Ascending aorta (tissue), 2 donors: ENCODE data around the gene MYH14. TPM values are rescaled to one million over a fixed set of nuclear protein-coding genes. Genes with fewer than 3 reads are reported as not detected.

Experiments used
- DNase-seq, 2 donors: peaks; one replicate each; pipeline ENCODE4 v3.0.0-alpha.2; 2019; ENCODE audit warnings: low spot score in 2 of 2
- H3K27ac ChIP-seq, 2 donors: fragments of 200-600 bp; sonication (generic); one replicate each; pipeline ENCODE4 v1.5.1; 2016 to 2017; ENCODE audit warnings: mild to moderate bottlenecking in 1 of 2
- H3K27me3 ChIP-seq: fragments of 200-600 bp; sonication (generic); one replicate; pipeline ENCODE4 v1.5.1; 2017
- H3K36me3 ChIP-seq, 2 donors: fragments of 200-600 bp; sonication (generic); one replicate each; pipeline ENCODE4 v1.5.1; 2016
- H3K4me1 ChIP-seq, 2 donors: fragments of 200-600 bp; sonication (generic); one replicate each; pipeline ENCODE4 v1.5.1; 2016 to 2017; ENCODE audit warnings: mild to moderate bottlenecking in 1 of 2
- H3K4me3 ChIP-seq, 2 donors: fragments of 200-600 bp; sonication (generic); one replicate each; pipeline ENCODE4 v1.5.1; 2016 to 2017; ENCODE audit warnings: mild to moderate bottlenecking in 1 of 2
- H3K9me3 ChIP-seq, 2 donors: fragments of 200-600 bp; sonication (generic); one replicate each; pipeline ENCODE4 v1.5.1; 2016
- CTCF ChIP-seq, 3 experiments: fragments of 200-600 bp in 2 of 3; fragments of 450-650 bp in 1 of 3; sonication (generic) in 2 of 3; IDR thresholded peaks; one replicate each; pipeline ENCODE4 v1.5.1; 2016 to 2019; ENCODE audit warnings: antibody characterized with exemption in 3 of 3, mild to moderate bottlenecking in 1 of 3, moderate library complexity in 1 of 3
- intact Hi-C: fragments of 100-400 bp; cut with DNase I; formaldehyde crosslinking; loops from one replicate; pipeline ENCODE4 v1.15.1; 2023
- total RNA-seq: library from RNA; depleted of rRNA; stranded (reverse); fragments of >200 nt; gene quantifications from one replicate; pipeline ENCODE4 v1.1.0, GENCODE V29; 2016

MYH14 gene
- total RNA-seq, 1 donor from 2014 or later = 8.6 TPM

DNA sequence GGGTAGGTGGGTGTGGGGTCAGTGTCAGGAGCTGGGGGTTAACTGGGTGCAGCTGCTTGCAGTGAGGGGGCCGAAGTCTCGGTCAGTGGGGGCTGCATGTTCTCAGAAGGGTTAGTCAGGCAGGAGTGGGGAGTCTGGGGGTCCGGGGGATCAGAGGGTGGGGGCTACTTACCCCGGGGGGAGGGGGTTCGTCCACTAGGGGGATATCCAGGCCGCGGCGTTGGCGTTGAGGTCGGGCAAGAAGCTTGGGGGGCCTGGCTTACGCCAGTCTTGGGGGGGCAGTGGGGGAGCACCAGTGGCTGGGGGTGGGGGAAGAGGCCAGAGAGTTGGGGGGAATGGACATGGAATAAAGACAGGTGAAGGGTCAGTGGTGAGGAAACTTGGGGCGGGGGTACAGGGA is 116.6 kb downstream of the MYH14 start:
- Histone ChIP-seq H3K4me1 (no peaks in the 10 kb centered on the region), H3K4me3 (no peak overlapping the region), H3K36me3 (no peaks in the 10 kb centered on the region), H3K27me3 (peaks cover 3% of the 10 kb centered on the region), H3K9me3 (no peaks in the 10 kb centered on the region), H3K27ac (no peak overlapping the region)
- intact Hi-C loops = no loop called here
- no peak for DNase-seq
- no peak for TF ChIP-seq CTCF (IDR thresholded peaks at IDR 0.05)

DNA sequence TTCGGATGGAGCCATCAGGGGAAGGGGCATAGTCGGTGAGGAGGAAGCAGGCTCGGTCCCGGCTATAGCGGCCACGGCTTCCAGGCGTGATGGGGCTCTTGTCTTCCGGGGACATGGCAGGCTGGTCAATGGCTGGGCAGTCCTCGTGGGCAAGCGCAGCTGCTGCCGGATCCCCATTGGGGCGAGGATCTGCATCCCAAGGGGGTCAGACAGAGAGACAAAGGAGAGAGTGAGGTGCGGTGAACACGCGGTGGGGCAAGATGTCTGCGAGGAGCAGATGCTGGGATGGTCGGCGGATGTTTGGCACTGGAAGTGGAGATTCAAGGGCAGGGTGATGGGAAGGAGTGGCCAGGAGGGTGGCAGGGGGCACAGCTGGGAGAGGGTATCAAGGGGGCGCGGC is 117.2 kb downstream of the MYH14 start:
- Histone ChIP-seq H3K36me3 (no peaks in the 10 kb centered on the region), H3K27me3 (no peaks in the 10 kb centered on the region), H3K4me1 (no peaks in the 10 kb centered on the region), H3K9me3 (no peaks in the 10 kb centered on the region), H3K4me3 (no peak overlapping the region), H3K27ac (no peak overlapping the region)
- no peak for DNase-seq
- no peak for TF ChIP-seq CTCF (IDR thresholded peaks at IDR 0.05)
- intact Hi-C loops = no loop called here

GRCh38 chr19:50321831-50322230 is 118.4 kb downstream of the MYH14 start:
- intact Hi-C loops = no loop called here
- no peak for DNase-seq
- no peaks in the 10 kb centered on the region for H3K9me3 ChIP-seq
- H3K36me3 ChIP-seq = no peaks in the 10 kb centered on the region
- H3K27ac ChIP-seq = no peak overlapping the region
- H3K4me1 ChIP-seq = peaks cover 3 to 8% of the 10 kb centered on the region in 2 donors
- TF ChIP-seq CTCF (IDR thresholded peaks at IDR 0.05) = no peak
- H3K4me3 ChIP-seq = no peak overlapping the region
- no peaks in the 10 kb centered on the region for H3K27me3 ChIP-seq

GRCh38 chr19:50322234-50322633 is 118.8 kb downstream of the MYH14 start:
- no peak overlapping the region for H3K4me3 ChIP-seq
- no peaks in the 10 kb centered on the region for H3K27me3 ChIP-seq
- no peaks in the 10 kb centered on the region for H3K9me3 ChIP-seq
- TF ChIP-seq CTCF (IDR thresholded peaks at IDR 0.05) = no peak
- intact Hi-C loops = no loop called here
- no peaks in the 10 kb centered on the region for H3K36me3 ChIP-seq
- H3K27ac ChIP-seq = no peak overlapping the region
- DNase-seq = no peak
- peaks cover 3 to 8% of the 10 kb centered on the region in 2 donors for H3K4me1 ChIP-seq

DNA sequence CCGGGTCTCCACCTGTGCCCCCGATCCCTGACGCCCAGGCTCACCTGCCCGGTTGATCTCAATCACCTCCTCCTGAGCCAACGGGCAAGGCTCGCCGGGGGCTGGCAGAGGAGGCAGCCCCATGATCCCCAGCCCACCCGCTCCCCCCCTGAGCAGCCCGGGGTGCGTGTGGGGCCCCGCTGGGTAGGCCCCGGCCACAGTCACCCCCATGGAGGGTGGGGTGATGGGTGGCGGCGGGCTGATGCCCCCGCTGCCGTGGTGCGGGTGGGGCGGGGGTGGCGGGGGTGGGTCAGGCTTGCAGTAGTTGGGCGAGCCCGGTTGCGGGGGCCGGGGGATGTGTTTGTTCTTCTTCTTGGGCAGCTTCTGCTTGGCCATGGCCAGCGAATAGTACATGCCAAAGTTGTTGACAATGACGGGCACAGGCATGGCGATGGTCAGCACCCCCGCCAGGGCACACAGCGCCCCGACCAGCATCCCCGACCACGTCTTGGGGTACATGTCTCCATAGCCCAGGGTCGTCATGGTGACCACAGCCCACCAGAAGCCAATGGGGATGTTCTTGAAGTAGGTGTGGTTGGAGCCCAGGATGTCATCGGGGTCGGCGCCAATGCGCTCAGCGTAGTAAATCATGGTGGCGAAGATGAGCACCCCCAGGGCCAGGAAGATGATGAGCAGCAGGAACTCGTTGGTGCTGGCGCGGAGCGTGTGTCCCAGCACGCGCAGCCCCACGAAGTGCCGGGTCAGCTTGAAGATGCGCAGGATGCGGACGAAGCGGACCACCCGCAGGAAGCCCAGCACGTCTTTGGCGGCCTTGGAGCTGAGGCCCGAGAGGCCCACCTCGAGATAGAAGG is 119.7 kb downstream of the MYH14 start:
- no peak overlapping the region for H3K4me3 ChIP-seq
- intact Hi-C loops = no loop called here
- no peaks in the 10 kb centered on the region for H3K36me3 ChIP-seq
- H3K27me3 ChIP-seq = no peaks in the 10 kb centered on the region
- no peak for TF ChIP-seq CTCF (IDR thresholded peaks at IDR 0.05)
- peaks cover 3 to 8% of the 10 kb centered on the region in 2 donors for H3K4me1 ChIP-seq
- no peak for DNase-seq
- no peak overlapping the region for H3K27ac ChIP-seq
- no peaks in the 10 kb centered on the region for H3K9me3 ChIP-seq
